B cell (primary cell): ENCODE measurements around the gene ASH1L. TPM values are rescaled to one million over a fixed set of nuclear protein-coding genes. Genes with fewer than 3 reads are reported as not detected.

Experiments used
- ATAC-seq: fragments of 200-7000 bp; cut with Tn5 transposase; one replicate; pipeline ENCODE4 v1.10.0; 2021; ENCODE audit warnings: low read depth, mild to moderate bottlenecking, moderate number of reproducible peaks, moderate library complexity
- CTCF ChIA-PET: fragments of 350-600 bp; sonication (Branson Sonifier 250); formaldehyde crosslinking; loops from one replicate; lab custom pipeline; 2021; ENCODE audit warnings: antibody characterized with exemption, inconsistent platforms; lab: Charles Lee
- POLR2A ChIA-PET: fragments of 350-600 bp; sonication (Branson Sonifier 250); formaldehyde crosslinking; loops from one replicate; lab custom pipeline; 2021; ENCODE audit warnings: antibody characterized with exemption; lab: Charles Lee
- DNase-seq: peaks from one replicate; pipeline ENCODE4 v3.0.0; 2013
- H2AFZ ChIP-seq: 2 replicates; pipeline ENCODE4 v1.6.1; 2012; ENCODE audit warnings: mild to moderate bottlenecking, low read depth, low read length; ENCODE audit not compliant: insufficient read depth, poor library complexity, severe bottlenecking
- H3K27ac ChIP-seq, 2 donors: 1 replicate in 1 of 2; 2 replicates in 1 of 2; pipeline ENCODE4 v1.5.1; 2012 to 2013; ENCODE audit warnings: low read length in 2 of 2, mild to moderate bottlenecking in 2 of 2, moderate library complexity in 1 of 2
- H3K27me3 ChIP-seq, 4 experiments: fragments of 200-600 bp in 1 of 4; sonication (generic) in 1 of 4; replicated peaks in 1 of 4; 1 replicate in 2 of 4; 2 replicates in 2 of 4; pipeline versions ENCODE4 v1.6.1 to v1.7.0; 2013 to 2016; ENCODE audit warnings: low read length in 3 of 4, mild to moderate bottlenecking in 2 of 4, mixed read lengths in 1 of 4, moderate library complexity in 1 of 4; ENCODE audit not compliant: insufficient read depth in 4 of 4, control insufficient read depth in 3 of 4; ENCODE audit errors: control extremely low read depth in 1 of 4
- H3K36me3 ChIP-seq, 2 experiments: replicated peaks in 1 of 2; 1 replicate in 1 of 2; 2 replicates in 1 of 2; pipeline versions ENCODE4 v1.6.1 to v1.7.1; 2013; ENCODE audit warnings: low read length in 1 of 2; ENCODE audit not compliant: insufficient read depth in 2 of 2, control insufficient read depth in 1 of 2; ENCODE audit errors: control extremely low read depth in 1 of 2, extremely low read depth in 1 of 2
- H3K4me1 ChIP-seq, 2 donors: fragments of 200-600 bp in 1 of 2; sonication (generic) in 1 of 2; 1 replicate in 1 of 2; 2 replicates in 1 of 2; pipeline versions ENCODE4 v1.5.1 to v1.6.1; 2013 to 2017; ENCODE audit warnings: low read length in 2 of 2; ENCODE audit not compliant: control insufficient read depth in 2 of 2, insufficient read depth in 2 of 2
- H3K4me2 ChIP-seq: replicated peaks from 2 replicates; pipeline ENCODE3; 2012; ENCODE audit warnings: mild to moderate bottlenecking, low read depth, low read length; ENCODE audit not compliant: poor library complexity, severe bottlenecking
- H3K4me3 ChIP-seq, 5 experiments: fragments of 200-600 bp in 1 of 5; sonication (generic) in 1 of 5; 1 replicate in 3 of 5; 2 replicates in 2 of 5; pipeline versions ENCODE4 v1.5.1 to v1.7.0; 2011 to 2016; ENCODE audit warnings: low read length in 4 of 5, mild to moderate bottlenecking in 4 of 5, low read depth in 2 of 5, control low read depth in 1 of 5, moderate library complexity in 1 of 5; ENCODE audit not compliant: insufficient read depth in 1 of 5; ENCODE audit errors: control extremely low read depth in 1 of 5, extremely low read depth in 1 of 5
- H3K79me2 ChIP-seq: fragments of 200-600 bp; sonication (generic); one replicate; pipeline ENCODE4 v1.6.0; 2016; ENCODE audit warnings: low read length; ENCODE audit not compliant: control insufficient read depth, insufficient read depth
- H3K9ac ChIP-seq: fragments of 200-600 bp; sonication (generic); 2 replicates; pipeline ENCODE4 v1.6.1; 2017; ENCODE audit warnings: mild to moderate bottlenecking, low read length, moderate library complexity
- H3K9me3 ChIP-seq, 3 donors: one replicate each; pipeline versions ENCODE4 v1.6.1 to v1.7.1; 2013; ENCODE audit warnings: low read length in 2 of 3; ENCODE audit not compliant: control insufficient read depth in 2 of 3, insufficient read depth in 1 of 3; ENCODE audit errors: control extremely low read depth in 1 of 3
- H4K20me1 ChIP-seq: 2 replicates; pipeline ENCODE4 v1.6.0; 2012; ENCODE audit warnings: mild to moderate bottlenecking, low read length; ENCODE audit not compliant: insufficient read depth, control insufficient read depth, poor library complexity, severe bottlenecking
- H3K27ac Mint-ChIP-seq: one replicate; pipeline ENCODE4 v1.8.0; 2021; ENCODE audit warnings: mixed read lengths
- H3K27me3 Mint-ChIP-seq: one replicate; pipeline ENCODE4 v1.8.0; 2021; ENCODE audit warnings: mixed read lengths
- H3K4me1 Mint-ChIP-seq: one replicate; pipeline ENCODE4 v1.8.0; 2021; ENCODE audit warnings: mixed read lengths
- H3K4me3 Mint-ChIP-seq: one replicate; pipeline ENCODE4 v1.8.0; 2021; ENCODE audit warnings: mixed read lengths
- H3K9me3 Mint-ChIP-seq: one replicate; pipeline ENCODE4 v1.8.0; 2022; ENCODE audit warnings: mixed read lengths; ENCODE audit not compliant: insufficient read depth
- CTCF ChIP-seq: fragments of 200-600 bp; IDR thresholded peaks from one replicate; pipeline ENCODE4 v1.8.0; 2022; ENCODE audit warnings: antibody characterized with exemption, mild to moderate bottlenecking
- EZH2 ChIP-seq: IDR thresholded peaks from 2 replicates; pipeline ENCODE4 v1.6.1; 2012; ENCODE audit warnings: borderline replicate concordance, low read depth, mild to moderate bottlenecking, moderate library complexity, low read length; ENCODE audit not compliant: insufficient read depth, poor library complexity, severe bottlenecking
- WGBS: methylation state at CpG from one replicate; pipeline ENCODE4 v1.1.5; 2013; ENCODE audit warnings: missing lambda C conversion rate; ENCODE audit not compliant: insufficient coverage; 5-methylcytosine and 5-hydroxymethylcytosine counted together
- intact Hi-C: fragments of 100-400 bp; cut with micrococcal nuclease; formaldehyde crosslinking; loops from one replicate; pipeline ENCODE4 v1.10.0; 2022
- polyA plus RNA-seq: library from polyadenylated mRNA; depleted of rRNA; stranded (reverse); fragments of >200 nt; gene quantifications from 2 replicates; pipeline ENCODE4 v1.2.3, GENCODE V29; 2012
- total RNA-seq, 2 donors: library from RNA; stranded (reverse); fragments of 120-200 nt in 1 of 2; gene quantifications; 1 replicate in 1 of 2; 2 replicates in 1 of 2; pipeline versions ENCODE4 v1.2.3 to v1.2.4, GENCODE V29; 2013 to 2022

ASH1L gene
- total and polyA plus RNA-seq, 2 donors (not counting 1 experiment from before 2014, with no cell fraction given), result 17.7 to 124 TPM

GRCh38 chr1:155339515-155340097, 223.0 kb downstream of the ASH1L start:
- no peaks in the 10 kb centered on the region for H3K9me3 ChIP-seq
- Mint-ChIP-seq H3K9me3 (no peaks in the 10 kb centered on the region), H3K4me3 (no peak overlapping the region), H3K4me1 (no peaks in the 10 kb centered on the region), H3K27ac (no peak overlapping the region), H3K27me3 (no peaks in the 10 kb centered on the region)
- no peak overlapping the region for H3K9ac ChIP-seq
- peaks cover 4% of the 10 kb centered on the region for H4K20me1 ChIP-seq
- H3K79me2 ChIP-seq, result no peaks in the 10 kb centered on the region
- H2AFZ ChIP-seq, result no peak overlapping the region
- 100% methylated on average over 4 of the region's 8 CpGs for WGBS
- intact Hi-C loops, result no loop called here
- no peaks in the 10 kb centered on the region for H3K27me3 ChIP-seq
- H3K4me2 ChIP-seq, result no peak overlapping the region
- TF ChIP-seq EZH2, result no peak
- no peak for TF ChIP-seq CTCF
- H3K27ac ChIP-seq, result no peak overlapping the region
- CTCF ChIA-PET, result interaction anchor here (1.1 to 1.5 kb wide), 2 partner anchors 17 to 165 kb away, joined by 4 to 5 read pairs; no protein-coding TSS in a partner anchor
- no peak for ATAC-seq
- H3K4me3 ChIP-seq, result no peak overlapping the region
- no peaks in the 10 kb centered on the region for H3K4me1 ChIP-seq
- POLR2A ChIA-PET, result interaction anchor here (0.5 kb wide), 1 partner anchor 28 kb away, joined by 6 read pairs; no protein-coding TSS in a partner anchor
- H3K36me3 ChIP-seq, result peaks cover 7 to 79% of the 10 kb centered on the region in 2 experiments
- no peak for DNase-seq

GRCh38 chr1:155334962-155335361, 227.6 kb downstream of the ASH1L start:
- no peak overlapping the region for H2AFZ ChIP-seq
- H3K4me1 ChIP-seq, result no peaks in the 10 kb centered on the region
- intact Hi-C loops, result no loop called here
- H3K4me3 ChIP-seq, result no peak overlapping the region
- no peaks in the 10 kb centered on the region for H3K27me3 Mint-ChIP-seq
- H3K4me3 Mint-ChIP-seq, result no peak overlapping the region
- H3K9me3 Mint-ChIP-seq, result no peaks in the 10 kb centered on the region
- no peaks in the 10 kb centered on the region for H3K4me1 Mint-ChIP-seq
- H3K27ac ChIP-seq, result no peak overlapping the region
- TF ChIP-seq EZH2, result no peak
- no peak for TF ChIP-seq CTCF
- no peak for DNase-seq
- peaks cover 4% of the 10 kb centered on the region for H4K20me1 ChIP-seq
- ChIA-PET CTCF (interaction anchor here (0.7 kb wide), 1 partner anchor 518 kb away, joined by 3 read pairs; no protein-coding TSS in a partner anchor), POLR2A (no interaction called here)
- no peak for ATAC-seq
- H3K9me3 ChIP-seq, result no peaks in the 10 kb centered on the region
- H3K79me2 ChIP-seq, result no peaks in the 10 kb centered on the region
- no peak overlapping the region for H3K9ac ChIP-seq
- no peak overlapping the region for H3K4me2 ChIP-seq
- no peaks in the 10 kb centered on the region for H3K27me3 ChIP-seq
- 100% methylated on average over 1 of the region's 1 CpG for WGBS
- no peak overlapping the region for H3K27ac Mint-ChIP-seq
- peaks cover 1 to 53% of the 10 kb centered on the region in 2 experiments for H3K36me3 ChIP-seq
